Measurements from ENCODE around the gene TCEA3.

- TF ChIP-seq POLR2A (IDR thresholded peaks at IDR 0.05) = no peak
- no peak for TF ChIP-seq CTCF (IDR thresholded peaks at IDR 0.05)
These were observed 21.6 kb downstream of the TCEA3 start for GRCh38 chr1:23403038-23403336.
